ENCODE results near the gene SPN. TPM values are rescaled to one million over a fixed set of nuclear protein-coding genes. Genes with fewer than 3 reads are reported as not detected.

Gene SPN
- total and polyA plus RNA-seq, 9 of the 15 experiments (the other 6 are each of a cell fraction or from before 2014, with no cell fraction given): 24.3 to 225 (median 79.4) TPM

GRCh38 chr16:29684679-29685078, 21.6 kb downstream of the SPN start (continued):
- no peak for TF ChIP-seq CREB3 (tag; conservative IDR thresholded peaks at IDR 0.05; ENCODE audit: low read depth)
- TF ChIP-seq RNF219 (CRISPR knock-in tag; IDR thresholded peaks at IDR 0.05): no peak
- no peak for TF ChIP-seq RB1 (IDR thresholded peaks at IDR 0.05; ENCODE audit: low read depth)
- TF ChIP-seq KAT2B (IDR thresholded peaks at IDR 0.05; ENCODE audit: low read depth, low read length): no peak
- no peak for TF ChIP-seq JUN (IDR thresholded peaks at IDR 0.05; ENCODE audit: borderline replicate concordance, low read depth, low read length)
- TF ChIP-seq JUN (CRISPR knock-in tag; IDR thresholded peaks at IDR 0.05; ENCODE audit: borderline replicate concordance): no peak

GRCh38 chr16:29686740-29687332, 23.8 kb downstream of the SPN start:
- Histone ChIP-seq H3K36me3 (ENCODE audit: control insufficient read depth, insufficient read depth, low read length) (peaks cover 60% of the 10 kb centered on the region), H3K4me2 (ENCODE audit: insufficient read depth, low read length) (no peak overlapping the region), H3K9me1 (ENCODE audit: control insufficient read depth, insufficient read depth, low read length) (peaks cover 7% of the 10 kb centered on the region), H3K79me2 (ENCODE audit: control insufficient read depth, insufficient read depth, low read length) (peaks cover 63% of the 10 kb centered on the region), H3K4me3 (no peak overlapping the region), H3K27me3 (ENCODE audit: control insufficient read depth in 2 of 2, insufficient read depth in 2 of 2, low read length in 2 of 2) (no peaks in the 10 kb centered on the region), H3K4me1 (replicated peaks in 1 of 2; ENCODE audit: control insufficient read depth in 2 of 2, insufficient read depth in 2 of 2, low read length in 2 of 2) (peaks cover 15 to 35% of the 10 kb centered on the region in 2 experiments), H2AFZ (ENCODE audit: low read depth, low read length) (no peak overlapping the region), H4K20me1 (replicated peaks; ENCODE audit: control insufficient read depth, insufficient read depth, low read length) (0 out of 2 replicates have a peak, but pooled peaks cover 14% of the 10 kb centered on the region), H3K9me3 (replicated peaks; ENCODE audit: control insufficient read depth, insufficient read depth, low read depth, low read length) (0 out of 2 replicates have a peak, but pooled peaks cover 4% of the 10 kb centered on the region), H3K9ac (ENCODE audit: insufficient read depth in 1 of 2, low read depth in 2 of 2, low read length in 2 of 2) (no peak overlapping the region), H3K27ac (ENCODE audit: extremely low read depth, low read depth, low read length) (no peak overlapping the region)
- ChIA-PET CTCF (ENCODE audit: low intra/inter-chr PET ratio) (no interaction called here), POLR2A (interaction anchor here (1.1 to 4.5 kb wide), 3 partner anchors 8 to 13 kb away, joined by 5 to 30 read pairs (median 13); partner anchors contain the start of gene QPRT)
- in situ Hi-C loops (cut with MboI): no loop called here
- no peak for FAIRE-seq
- DNase-seq (ENCODE audit: extremely low read depth in 1 of 4, low spot score in 3 of 4): no peak
- intact Hi-C loops (cut with micrococcal nuclease): no loop called here
- no TSS peak for BruUV-seq (replicated peaks)
- 60% methylated on average over 9 of the region's 9 CpGs for WGBS (ENCODE audit: insufficient coverage, low coverage, missing lambda C conversion rate)
- TF ChIP-seq SPI1 (IDR thresholded peaks at IDR 0.05; ENCODE audit: borderline replicate concordance, low read depth, low read length) (peak; percentile 64; the same call in 1 of the 2 replicates), IFI16 (CRISPR knock-in tag; IDR thresholded peaks at IDR 0.05) (no peak), CTBP1 (IDR thresholded peaks at IDR 0.05; ENCODE audit: borderline replicate concordance) (peak; percentile 27; the same call in 1 of the 2 replicates)
- no peak; the same call in 2 of the 3 replicates for ATAC-seq
